ENCODE results near the gene ANKRD35. TPM values are rescaled to one million over a fixed set of nuclear protein-coding genes. Genes with fewer than 3 reads are reported as not detected.
A peak's percentile ranks its signal among the peaks of the same experiment; 100 is the strongest.

The ANKRD35 gene
- total RNA-seq, 2 experiments from 2014 or later, result 0.54 to 0.59 TPM

GRCh38 chr1:145891587-145892485 is 6.2 kb upstream of the ANKRD35 start:
- Mint-ChIP-seq H3K9me3 (no peaks in the 10 kb centered on the region), H3K4me1 (ENCODE audit: low read depth) (peaks cover under 1% of the 10 kb centered on the region), H3K27me3 (peaks cover under 1% of the 10 kb centered on the region), H3K36me3 (ENCODE audit: low read depth) (no peaks in the 10 kb centered on the region), H3K4me3 (no peak overlapping the region), H3K27ac (no peak overlapping the region)
- POLR2A ChIA-PET, result interaction anchor here (1.0 to 1.3 kb wide), 2 partner anchors 33 to 45 kb away, joined by 3 read pairs; partner anchors contain the start of gene PIAS3
- TF ChIP-seq, protein P1, sequence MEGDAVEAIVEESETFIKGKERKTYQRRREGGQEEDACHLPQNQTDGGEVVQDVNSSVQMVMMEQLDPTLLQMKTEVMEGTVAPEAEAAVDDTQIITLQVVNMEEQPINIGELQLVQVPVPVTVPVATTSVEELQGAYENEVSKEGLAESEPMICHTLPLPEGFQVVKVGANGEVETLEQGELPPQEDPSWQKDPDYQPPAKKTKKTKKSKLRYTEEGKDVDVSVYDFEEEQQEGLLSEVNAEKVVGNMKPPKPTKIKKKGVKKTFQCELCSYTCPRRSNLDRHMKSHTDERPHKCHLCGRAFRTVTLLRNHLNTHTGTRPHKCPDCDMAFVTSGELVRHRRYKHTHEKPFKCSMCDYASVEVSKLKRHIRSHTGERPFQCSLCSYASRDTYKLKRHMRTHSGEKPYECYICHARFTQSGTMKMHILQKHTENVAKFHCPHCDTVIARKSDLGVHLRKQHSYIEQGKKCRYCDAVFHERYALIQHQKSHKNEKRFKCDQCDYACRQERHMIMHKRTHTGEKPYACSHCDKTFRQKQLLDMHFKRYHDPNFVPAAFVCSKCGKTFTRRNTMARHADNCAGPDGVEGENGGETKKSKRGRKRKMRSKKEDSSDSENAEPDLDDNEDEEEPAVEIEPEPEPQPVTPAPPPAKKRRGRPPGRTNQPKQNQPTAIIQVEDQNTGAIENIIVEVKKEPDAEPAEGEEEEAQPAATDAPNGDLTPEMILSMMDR (IDR thresholded peaks at IDR 0.05), result peak; percentile 86
- ATAC-seq, result peak; percentile 84
- intact Hi-C loops (cut with micrococcal nuclease), result no loop called here
- CTCF ChIA-PET, result interaction anchor here (0.7 to 3.6 kb wide), 35 partner anchors 9 to 141 kb away, joined by 3 to 43 read pairs (median 5); partner anchors contain the start of genes ITGA10, NUDT17, PEX11B and RBM8A
- peak; percentile 77 for DNase-seq

DNA sequence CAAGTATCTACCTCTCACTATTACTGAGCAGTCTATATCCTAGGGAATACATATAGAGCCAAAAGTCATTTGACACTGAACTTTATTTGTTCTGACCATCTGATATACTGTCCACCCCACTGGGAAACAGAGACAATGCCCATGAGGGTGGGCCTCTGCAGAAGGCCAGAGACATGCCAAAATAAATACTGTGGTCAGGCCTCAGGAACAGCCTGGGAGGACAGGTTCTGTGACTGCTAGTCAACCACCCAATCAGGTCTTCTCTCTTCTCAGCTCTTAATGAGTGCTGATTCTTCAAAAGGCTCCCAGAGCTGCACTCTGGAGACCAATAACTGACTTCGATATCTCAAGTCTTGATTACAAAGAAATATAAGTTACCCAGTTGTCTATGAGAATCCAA is 5.5 kb upstream of the ANKRD35 start:
- ATAC-seq, result no peak
- TF ChIP-seq, protein P1 (IDR thresholded peaks at IDR 0.05), result no peak
- ChIA-PET POLR2A (interaction anchor here (1.0 kb wide), 1 partner anchor 32 kb away, joined by 3 read pairs; the partner anchor contains the start of gene PIAS3), CTCF (interaction anchor here (0.9 to 3.6 kb wide), 29 partner anchors 9 to 141 kb away, joined by 3 to 43 read pairs (median 6); partner anchors contain the start of genes ITGA10, NUDT17, PEX11B and RBM8A)
- Mint-ChIP-seq H3K4me1 (ENCODE audit: low read depth) (peaks cover 6% of the 10 kb centered on the region), H3K27ac (no peak overlapping the region), H3K36me3 (ENCODE audit: low read depth) (no peaks in the 10 kb centered on the region), H3K27me3 (peaks cover 1% of the 10 kb centered on the region), H3K9me3 (no peaks in the 10 kb centered on the region), H3K4me3 (no peak overlapping the region)
- no peak for DNase-seq
- intact Hi-C loops (cut with micrococcal nuclease), result no loop called here

GRCh38 chr1:145889722-145890121 is 4.1 kb upstream of the ANKRD35 start:
- H3K9me3 Mint-ChIP-seq, result no peaks in the 10 kb centered on the region
- no peaks in the 10 kb centered on the region for H3K36me3 Mint-ChIP-seq (ENCODE audit: low read depth)
- TF ChIP-seq, protein P1 (IDR thresholded peaks at IDR 0.05), result no peak
- DNase-seq, result no peak
- ChIA-PET POLR2A (interaction anchor here (0.6 kb wide), 1 partner anchor 41 kb away, joined by 3 read pairs; no protein-coding TSS in a partner anchor), CTCF (no interaction called here)
- ATAC-seq, result no peak
- H3K27ac Mint-ChIP-seq, result no peak overlapping the region
- H3K27me3 Mint-ChIP-seq, result peaks cover 8% of the 10 kb centered on the region
- peaks cover 14% of the 10 kb centered on the region for H3K4me1 Mint-ChIP-seq (ENCODE audit: low read depth)
- H3K4me3 Mint-ChIP-seq, result no peak overlapping the region
- intact Hi-C loops (cut with micrococcal nuclease), result no loop called here

GRCh38 chr1:145887631-145888030 is 2.0 kb upstream of the ANKRD35 start:
- H3K27ac Mint-ChIP-seq, result no peak overlapping the region
- CTCF ChIA-PET, result interaction anchor here (1.6 to 10.2 kb wide), 2 partner anchors 41 to 69 kb away, joined by 3 to 91 read pairs; partner anchors contain the start of gene NUDT17
- TF ChIP-seq, protein P1 (IDR thresholded peaks at IDR 0.05), result no peak
- H3K36me3 Mint-ChIP-seq (ENCODE audit: low read depth), result no peaks in the 10 kb centered on the region
- peaks cover 17% of the 10 kb centered on the region for H3K27me3 Mint-ChIP-seq
- ATAC-seq (no peak), DNase-seq (no peak)
- no peaks in the 10 kb centered on the region for H3K9me3 Mint-ChIP-seq
- no peak overlapping the region for H3K4me3 Mint-ChIP-seq
- intact Hi-C loops (cut with micrococcal nuclease), result no loop called here
- H3K4me1 Mint-ChIP-seq (ENCODE audit: low read depth), result peaks cover 17% of the 10 kb centered on the region
- POLR2A ChIA-PET, result interaction anchor here (1.0 kb wide), 1 partner anchor 31 kb away, joined by 3 read pairs; the partner anchor contains the start of gene PEX11B

All from activated CD8-positive, alpha-beta T cell treated with anti-CD3 and anti-CD28 coated beads for 36 hours (primary cell).